GM18499 (cell line): ENCODE data around the gene SCD5.

Experiments used
- ATAC-seq: cut with Tn5 transposase; IDR thresholded peaks from one replicate; pipeline ENCODE4 v1.9.1; 2021; ENCODE audit warnings: moderate number of reproducible peaks; ENCODE audit not compliant: insufficient read depth, unreplicated experiment

Gene SCD5

GRCh38 chr4:82645936-82646565, 152.5 kb downstream of the SCD5 start:
- no peak for ATAC-seq

GRCh38 chr4:82644734-82645126, 153.9 kb downstream of the SCD5 start:
- ATAC-seq, result no peak

GRCh38 chr4:82643994-82644733, 154.4 kb downstream of the SCD5 start:
- no peak for ATAC-seq

- no peak for ATAC-seq
These were observed 156.3 kb downstream of the SCD5 start for GRCh38 chr4:82642331-82642730.

GRCh38 chr4:82640540-82640939, 158.1 kb downstream of the SCD5 start:
- no peak for ATAC-seq

GRCh38 chr4:82639971-82640370, 158.6 kb downstream of the SCD5 start:
- no peak for ATAC-seq

- ATAC-seq, result no peak
These were observed 160.1 kb downstream of the SCD5 start for GRCh38 chr4:82638479-82638878.

- no peak for ATAC-seq
These were observed 168.5 kb downstream of the SCD5 start for GRCh38 chr4:82630079-82630478.

GRCh38 chr4:82629238-82630000, 169.2 kb downstream of the SCD5 start:
- no peak for ATAC-seq

- no peak for ATAC-seq
These were observed 172.2 kb downstream of the SCD5 start for GRCh38 chr4:82626251-82626868.

GRCh38 chr4:82624819-82625218, 173.8 kb downstream of the SCD5 start:
- no peak for ATAC-seq

- no peak for ATAC-seq
These were observed 175.4 kb downstream of the SCD5 start for GRCh38 chr4:82623121-82623683.

GRCh38 chr4:82621251-82621650, 177.3 kb downstream of the SCD5 start:
- no peak for ATAC-seq

GRCh38 chr4:82620126-82620735, 178.4 kb downstream of the SCD5 start:
- ATAC-seq, result no peak

- ATAC-seq, result no peak
These were observed 180.4 kb downstream of the SCD5 start for GRCh38 chr4:82618103-82618720.

- ATAC-seq, result no peak
These were observed 183.7 kb downstream of the SCD5 start for GRCh38 chr4:82614838-82615449.

GRCh38 chr4:82613121-82613520, 185.5 kb downstream of the SCD5 start:
- no peak for ATAC-seq

- no peak for ATAC-seq
These were observed 186.6 kb downstream of the SCD5 start for GRCh38 chr4:82611982-82612381.

GRCh38 chr4:82611527-82611926, 187.1 kb downstream of the SCD5 start:
- ATAC-seq, result no peak
